ENCODE measurements around the gene PPP1R3A.

- TF ChIP-seq POLR2AphosphoS5 (IDR thresholded peaks at IDR 0.05; ENCODE audit: low read depth, low read length), result no peak
- TF ChIP-seq TAF1 (IDR thresholded peaks at IDR 0.05; ENCODE audit: low read depth, low read length), result no peak
These were observed 26.5 kb upstream of the PPP1R3A start for GRCh38 chr7:113945018-113945938.

All from GM12891 (cell line).